ENCODE measurements around the gene CD83.

DNA sequence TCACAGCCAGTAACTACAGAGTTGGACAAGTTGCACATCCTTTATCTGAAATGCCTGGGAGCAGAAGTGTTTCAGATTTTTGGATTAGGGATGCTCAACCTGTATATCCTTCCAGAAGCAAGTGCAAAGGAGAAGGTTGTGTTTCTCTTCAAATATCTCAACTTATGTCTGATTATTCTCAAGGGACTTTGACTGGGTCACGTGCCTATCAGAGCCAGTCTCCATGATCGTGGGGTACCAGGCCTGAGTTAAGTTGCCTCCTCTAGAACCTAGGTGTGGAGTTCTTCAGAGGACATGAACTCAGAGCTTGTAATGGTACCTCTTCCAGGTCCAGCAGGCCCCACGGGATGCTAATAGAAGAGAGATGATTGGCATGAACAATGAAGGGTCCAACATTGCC lies 7.8 kb downstream of the CD83 start:
- TF ChIP-seq, protein P1, sequence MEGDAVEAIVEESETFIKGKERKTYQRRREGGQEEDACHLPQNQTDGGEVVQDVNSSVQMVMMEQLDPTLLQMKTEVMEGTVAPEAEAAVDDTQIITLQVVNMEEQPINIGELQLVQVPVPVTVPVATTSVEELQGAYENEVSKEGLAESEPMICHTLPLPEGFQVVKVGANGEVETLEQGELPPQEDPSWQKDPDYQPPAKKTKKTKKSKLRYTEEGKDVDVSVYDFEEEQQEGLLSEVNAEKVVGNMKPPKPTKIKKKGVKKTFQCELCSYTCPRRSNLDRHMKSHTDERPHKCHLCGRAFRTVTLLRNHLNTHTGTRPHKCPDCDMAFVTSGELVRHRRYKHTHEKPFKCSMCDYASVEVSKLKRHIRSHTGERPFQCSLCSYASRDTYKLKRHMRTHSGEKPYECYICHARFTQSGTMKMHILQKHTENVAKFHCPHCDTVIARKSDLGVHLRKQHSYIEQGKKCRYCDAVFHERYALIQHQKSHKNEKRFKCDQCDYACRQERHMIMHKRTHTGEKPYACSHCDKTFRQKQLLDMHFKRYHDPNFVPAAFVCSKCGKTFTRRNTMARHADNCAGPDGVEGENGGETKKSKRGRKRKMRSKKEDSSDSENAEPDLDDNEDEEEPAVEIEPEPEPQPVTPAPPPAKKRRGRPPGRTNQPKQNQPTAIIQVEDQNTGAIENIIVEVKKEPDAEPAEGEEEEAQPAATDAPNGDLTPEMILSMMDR (IDR thresholded peaks at IDR 0.05; ENCODE audit: poor library complexity) = no peak
- no peak for TF ChIP-seq EZH2phosphoT487 (IDR thresholded peaks at IDR 0.05; ENCODE audit: low read depth, severe bottlenecking, unreplicated experiment)

Data from hepatocyte (in vitro differentiated cells).